OCI-M2 (cell line): ENCODE results near the gene C2orf78.
A peak's percentile ranks its signal among the peaks of the same experiment; 100 is the strongest.
"Not testable (repeated sequence)": the region's sequence is repeated elsewhere in the genome, so short reads cannot be mapped to it uniquely, and the experiment has no call there.

Experiments used
- DNase-seq: peaks from one replicate; lab custom pipeline; 2025; ENCODE audit not compliant: unreplicated experiment; lab: John Stamatoyannopoulos, UW

C2orf78 gene

GRCh38 chr2:73778867-73779466 is 5.0 kb upstream of the C2orf78 start:
- DNase-seq = not testable (repeated sequence)

GRCh38 chr2:73779467-73780236 is 4.3 kb upstream of the C2orf78 start, which contains the start of gene DUSP11:
Gene DUSP11, minus strand, starts transcription at chr2:73780103. Its CDS starts 129 bp downstream, at chr2:73779974.
- peak; percentile 90 for DNase-seq

GRCh38 chr2:73780237-73780582 is 3.8 kb upstream of the C2orf78 start:
- no peak for DNase-seq

- DNase-seq = not testable (repeated sequence)
Measured at GRCh38 chr2:73783402-73783801, 581 bp upstream of the C2orf78 start.

- DNase-seq = no peak
Measured at GRCh38 chr2:73811878-73812277, 27.9 kb downstream of the C2orf78 start.

- no peak for DNase-seq
Measured at GRCh38 chr2:73812635-73813034, 28.7 kb downstream of the C2orf78 start.

GRCh38 chr2:73818296-73818695 is 34.3 kb downstream of the C2orf78 start:
- no peak for DNase-seq

- DNase-seq = no peak
Measured at GRCh38 chr2:73821227-73821626, 37.2 kb downstream of the C2orf78 start.

GRCh38 chr2:73821669-73822068 is 37.7 kb downstream of the C2orf78 start:
- no peak for DNase-seq

- DNase-seq = no peak
Measured at GRCh38 chr2:73822276-73822675, 38.3 kb downstream of the C2orf78 start.

GRCh38 chr2:73822991-73823390 is 39.0 kb downstream of the C2orf78 start:
- no peak for DNase-seq

GRCh38 chr2:73823416-73823815 is 39.4 kb downstream of the C2orf78 start:
- no peak for DNase-seq

GRCh38 chr2:73823916-73824523 is 40.0 kb downstream of the C2orf78 start:
- peak; percentile 17 for DNase-seq

GRCh38 chr2:73825408-73825807 is 41.4 kb downstream of the C2orf78 start:
- no peak for DNase-seq

- peak; percentile 45 for DNase-seq
Measured at GRCh38 chr2:73827018-73827417, 43.0 kb downstream of the C2orf78 start.

GRCh38 chr2:73827660-73828388 is 43.8 kb downstream of the C2orf78 start:
- DNase-seq = no peak

- DNase-seq = no peak
Measured at GRCh38 chr2:73828389-73828817, 44.4 kb downstream of the C2orf78 start.

GRCh38 chr2:73828818-73829570 is 45.0 kb downstream of the C2orf78 start, which contains the start of gene STAMBP:
Gene STAMBP, plus strand, starts transcription at chr2:73828961. Its CDS starts 1,896 bp downstream, at chr2:73830857.
- peak; percentile 50 for DNase-seq

GRCh38 chr2:73830871-73831401 is 47.0 kb downstream of the C2orf78 start:
- no peak for DNase-seq

- DNase-seq = no peak
Measured at GRCh38 chr2:73832930-73833329, 48.9 kb downstream of the C2orf78 start.
